Measurements from ENCODE around the gene OCA2. TPM values are rescaled to one million over a fixed set of nuclear protein-coding genes. Genes with fewer than 3 reads are reported as not detected.

The OCA2 gene
- total and polyA plus RNA-seq, 2 experiments from 2014 or later = not detected

DNA sequence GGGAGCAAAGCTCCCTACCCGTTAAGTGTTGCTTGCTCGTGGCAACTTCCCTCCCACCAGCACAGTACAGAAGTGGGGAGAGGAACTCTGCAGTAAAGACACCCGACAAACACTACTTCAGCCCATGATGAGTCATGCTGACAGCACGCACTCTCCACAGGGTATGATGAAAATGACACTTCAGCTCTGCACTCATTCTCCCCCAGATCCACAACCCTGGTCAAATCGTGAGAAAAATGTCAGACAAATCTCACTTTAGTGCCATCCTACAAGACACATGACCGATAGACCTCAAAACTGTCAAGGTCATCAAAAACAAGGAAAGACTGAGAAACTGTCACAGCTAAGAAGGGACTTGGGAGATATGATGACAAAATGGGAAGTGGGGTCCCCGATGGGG, 278.9 kb downstream of the OCA2 start:
- WGBS, 2 experiments (ENCODE audit: low coverage in 1 of 2, low lambda C conversion rate in 2 of 2, missing lambda C conversion rate in 2 of 2) = 71 to 73% methylated on average over 7 of the region's 7 CpGs
- TF ChIP-seq EZH2 (IDR thresholded peaks at IDR 0.05; ENCODE audit: insufficient read depth, poor library complexity, severe bottlenecking) = no peak
- no peak for TF ChIP-seq EZH2phosphoT487 (IDR thresholded peaks at IDR 0.05; ENCODE audit: insufficient read depth, low read depth)
- Histone ChIP-seq H2AFZ (no peak overlapping the region), H3K4me1 (ENCODE audit: insufficient read depth) (no peaks in the 10 kb centered on the region), H3K9me2 (ENCODE audit: insufficient read depth) (no peaks in the 10 kb centered on the region), H3K4me3 (no peak overlapping the region), H3K79me2 (ENCODE audit: insufficient read depth) (no peaks in the 10 kb centered on the region), H3K9ac (no peak overlapping the region), H3K9me3 (ENCODE audit: low read depth) (no peaks in the 10 kb centered on the region), H3K27ac (no peak overlapping the region), H4K20me1 (ENCODE audit: insufficient read depth) (no peaks in the 10 kb centered on the region), H3K4me2 (ENCODE audit: unreplicated experiment) (no peak overlapping the region), H3K36me3 (ENCODE audit: low read depth) (no peaks in the 10 kb centered on the region), H3F3A (ENCODE audit: insufficient read depth) (no peaks in the 10 kb centered on the region), H3K27me3 (replicated peaks; ENCODE audit: insufficient read depth) (no peaks in the 10 kb centered on the region)
- in situ Hi-C loops (cut with MboI) = no loop called here
- peak; percentile 46 for DNase-seq

DNA sequence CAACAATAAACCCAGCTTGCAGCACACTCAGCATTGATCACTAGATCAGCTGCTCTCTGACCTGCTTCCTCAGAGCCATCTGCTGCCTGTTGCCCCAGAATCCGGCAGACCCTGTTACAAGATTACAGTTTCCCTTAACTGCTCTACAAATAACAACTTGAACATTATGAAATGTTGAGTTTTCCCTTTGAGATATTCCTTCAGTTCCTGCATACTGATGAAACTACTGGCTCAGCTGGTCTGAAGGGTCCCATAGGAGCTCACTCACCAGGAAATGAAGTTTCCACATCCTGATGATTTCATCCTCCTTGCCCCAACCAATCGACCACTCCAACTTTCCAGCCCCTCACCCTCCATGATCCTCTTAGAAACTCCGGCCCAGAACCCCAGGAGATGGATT, 281.9 kb downstream of the OCA2 start:
- in situ Hi-C loops (cut with MboI) = no loop called here
- no peaks in the 10 kb centered on the region for H3K9me3 ChIP-seq (ENCODE audit: low read depth)

DNA sequence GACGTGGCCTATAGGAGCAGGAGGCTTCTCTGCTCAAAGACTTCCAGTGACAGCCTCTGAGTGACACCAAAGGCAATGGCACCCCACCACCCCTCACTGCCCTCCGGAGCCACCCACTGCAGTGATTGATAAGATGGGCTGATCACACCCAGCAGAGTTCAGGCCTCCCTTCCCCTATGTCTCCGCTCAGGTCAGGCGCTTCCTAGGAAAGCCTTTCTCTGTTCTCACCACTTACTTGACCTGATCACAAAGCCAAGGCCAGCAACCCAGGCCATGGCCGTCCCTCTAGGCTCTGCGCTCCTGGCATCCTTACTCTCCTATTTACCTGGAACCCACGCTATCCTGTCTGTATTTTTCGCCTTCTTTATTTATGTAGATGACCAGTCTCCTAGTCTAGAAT, 282.3 kb downstream of the OCA2 start:
- no peak overlapping the region for H3K4me3 ChIP-seq
- no peaks in the 10 kb centered on the region for H3K36me3 ChIP-seq (ENCODE audit: low read depth)
- H3K79me2 ChIP-seq (ENCODE audit: insufficient read depth) = no peaks in the 10 kb centered on the region
- no peak overlapping the region for H2AFZ ChIP-seq
- no peaks in the 10 kb centered on the region for H3K27me3 ChIP-seq (replicated peaks; ENCODE audit: insufficient read depth)
- no peaks in the 10 kb centered on the region for H3K9me2 ChIP-seq (ENCODE audit: insufficient read depth)
- in situ Hi-C loops (cut with MboI) = no loop called here
- no peaks in the 10 kb centered on the region for H4K20me1 ChIP-seq (ENCODE audit: insufficient read depth)
- no peaks in the 10 kb centered on the region for H3F3A ChIP-seq (ENCODE audit: insufficient read depth)
- H3K9ac ChIP-seq = no peak overlapping the region
- no peak overlapping the region for H3K27ac ChIP-seq
- no peaks in the 10 kb centered on the region for H3K4me1 ChIP-seq (ENCODE audit: insufficient read depth)
- WGBS, 2 experiments (ENCODE audit: low coverage in 1 of 2, low lambda C conversion rate in 2 of 2, missing lambda C conversion rate in 2 of 2) = 68 to 74% methylated on average over 8 of the region's 8 CpGs
- TF ChIP-seq EZH2phosphoT487 (IDR thresholded peaks at IDR 0.05; ENCODE audit: insufficient read depth, low read depth) = no peak
- TF ChIP-seq EZH2 (IDR thresholded peaks at IDR 0.05; ENCODE audit: insufficient read depth, poor library complexity, severe bottlenecking) = no peak
- H3K9me3 ChIP-seq (ENCODE audit: low read depth) = no peaks in the 10 kb centered on the region
- DNase-seq = no peak
- H3K4me2 ChIP-seq (ENCODE audit: unreplicated experiment) = no peak overlapping the region

More for the DNA sequence above, 281.9 kb downstream of the OCA2 start:
- no peak overlapping the region for H3K4me2 ChIP-seq (ENCODE audit: unreplicated experiment)
- 57 to 61% methylated on average over 3 of the region's 3 CpGs for WGBS, 2 experiments (ENCODE audit: low coverage in 1 of 2, low lambda C conversion rate in 2 of 2, missing lambda C conversion rate in 2 of 2)
- H4K20me1 ChIP-seq (ENCODE audit: insufficient read depth) = no peaks in the 10 kb centered on the region
- H2AFZ ChIP-seq = no peak overlapping the region
- H3K27me3 ChIP-seq (replicated peaks; ENCODE audit: insufficient read depth) = no peaks in the 10 kb centered on the region
- no peak overlapping the region for H3K9ac ChIP-seq
- no peak overlapping the region for H3K27ac ChIP-seq
- H3K4me3 ChIP-seq = no peak overlapping the region
- no peaks in the 10 kb centered on the region for H3F3A ChIP-seq (ENCODE audit: insufficient read depth)
- no peaks in the 10 kb centered on the region for H3K4me1 ChIP-seq (ENCODE audit: insufficient read depth)
- TF ChIP-seq EZH2 (IDR thresholded peaks at IDR 0.05; ENCODE audit: insufficient read depth, poor library complexity, severe bottlenecking) (no peak), EZH2phosphoT487 (IDR thresholded peaks at IDR 0.05; ENCODE audit: insufficient read depth, low read depth) (no peak)
- no peaks in the 10 kb centered on the region for H3K36me3 ChIP-seq (ENCODE audit: low read depth)
- no peak for DNase-seq
- no peaks in the 10 kb centered on the region for H3K79me2 ChIP-seq (ENCODE audit: insufficient read depth)
- no peaks in the 10 kb centered on the region for H3K9me2 ChIP-seq (ENCODE audit: insufficient read depth)

GRCh38 chr15:27815035-27815434, 284.1 kb downstream of the OCA2 start:
- Histone ChIP-seq H3K27ac (no peak overlapping the region), H3K4me3 (no peak overlapping the region), H3K4me2 (ENCODE audit: unreplicated experiment) (no peak overlapping the region), H3K9ac (no peak overlapping the region), H3K9me3 (ENCODE audit: low read depth) (no peaks in the 10 kb centered on the region), H4K20me1 (ENCODE audit: insufficient read depth) (no peaks in the 10 kb centered on the region), H3K4me1 (ENCODE audit: insufficient read depth) (no peaks in the 10 kb centered on the region), H3K36me3 (ENCODE audit: low read depth) (no peaks in the 10 kb centered on the region), H3K79me2 (ENCODE audit: insufficient read depth) (no peaks in the 10 kb centered on the region), H3K27me3 (replicated peaks; ENCODE audit: insufficient read depth) (no peaks in the 10 kb centered on the region), H3K9me2 (ENCODE audit: insufficient read depth) (no peaks in the 10 kb centered on the region), H2AFZ (no peak overlapping the region), H3F3A (ENCODE audit: insufficient read depth) (no peaks in the 10 kb centered on the region)
- TF ChIP-seq EZH2phosphoT487 (IDR thresholded peaks at IDR 0.05; ENCODE audit: insufficient read depth, low read depth) (no peak), EZH2 (IDR thresholded peaks at IDR 0.05; ENCODE audit: insufficient read depth, poor library complexity, severe bottlenecking) (no peak)
- in situ Hi-C loops (cut with MboI) = no loop called here
- DNase-seq = no peak
- WGBS, 2 experiments (ENCODE audit: low coverage in 1 of 2, low lambda C conversion rate in 2 of 2, missing lambda C conversion rate in 2 of 2) = 69 to 71% methylated on average over 8 of the region's 8 CpGs

DNA sequence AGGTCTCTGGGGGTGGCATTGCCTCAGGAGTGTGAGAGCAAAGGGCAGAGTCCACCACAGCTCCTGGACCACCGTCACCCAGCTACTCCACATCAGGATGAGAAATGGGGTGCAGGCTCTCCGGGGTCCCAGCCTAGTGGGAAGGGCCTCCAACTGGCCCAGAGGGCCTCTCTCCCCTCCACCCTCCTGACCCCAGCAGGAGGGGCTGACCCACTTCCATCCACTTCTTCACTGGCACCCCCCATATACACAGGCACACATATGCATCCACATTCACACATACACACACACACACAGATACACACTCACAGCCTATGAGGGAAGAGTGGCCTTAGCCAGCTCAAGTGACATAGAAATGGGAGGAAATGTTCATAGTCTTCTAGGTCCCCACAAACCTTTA, 286.0 kb downstream of the OCA2 start:
- in situ Hi-C loops (cut with MboI) = no loop called here
- TF ChIP-seq EZH2 (IDR thresholded peaks at IDR 0.05; ENCODE audit: insufficient read depth, poor library complexity, severe bottlenecking) = no peak
- TF ChIP-seq EZH2phosphoT487 (IDR thresholded peaks at IDR 0.05; ENCODE audit: insufficient read depth, low read depth) = no peak
- H3F3A ChIP-seq (ENCODE audit: insufficient read depth) = no peaks in the 10 kb centered on the region
- no peak for DNase-seq
- H3K9me3 ChIP-seq (ENCODE audit: low read depth) = no peaks in the 10 kb centered on the region
- H3K4me1 ChIP-seq (ENCODE audit: insufficient read depth) = no peaks in the 10 kb centered on the region
- H3K79me2 ChIP-seq (ENCODE audit: insufficient read depth) = no peaks in the 10 kb centered on the region
- H3K9me2 ChIP-seq (ENCODE audit: insufficient read depth) = no peaks in the 10 kb centered on the region
- no peak overlapping the region for H3K9ac ChIP-seq
- no peaks in the 10 kb centered on the region for H4K20me1 ChIP-seq (ENCODE audit: insufficient read depth)
- 50 to 55% methylated on average over 2 of the region's 2 CpGs for WGBS, 2 experiments (ENCODE audit: low coverage in 1 of 2, low lambda C conversion rate in 2 of 2, missing lambda C conversion rate in 2 of 2)
- no peak overlapping the region for H3K4me2 ChIP-seq (ENCODE audit: unreplicated experiment)
- H3K36me3 ChIP-seq (ENCODE audit: low read depth) = no peaks in the 10 kb centered on the region
- H3K4me3 ChIP-seq = no peak overlapping the region
- H3K27ac ChIP-seq = no peak overlapping the region
- no peak overlapping the region for H2AFZ ChIP-seq
- no peaks in the 10 kb centered on the region for H3K27me3 ChIP-seq (replicated peaks; ENCODE audit: insufficient read depth)

Measured in GM23248 (cell line).